GM12864 (cell line): Measurements from ENCODE around the gene KIF1A.

Experiments used
- DNase-seq: peaks from one replicate; pipeline ENCODE4 v3.0.0-alpha.2; 2011; ENCODE audit warnings: low read depth
- H3K4me3 ChIP-seq: 2 replicates; pipeline ENCODE4 v1.5.1; 2011; ENCODE audit warnings: mild to moderate bottlenecking, low read depth, low read length, control low read depth
- CTCF ChIP-seq: IDR thresholded peaks from 2 replicates; pipeline ENCODE4 v1.5.1; 2011; ENCODE audit warnings: low read depth, mild to moderate bottlenecking, moderate library complexity, low read length, control low read depth, inconsistent platforms; ENCODE audit errors: missing control alignments

Gene KIF1A

GRCh38 chr2:240795916-240796510 lies 24.0 kb downstream of the KIF1A start:
- no peak for TF ChIP-seq CTCF
- H3K4me3 ChIP-seq = no peak overlapping the region
- no peak for DNase-seq

GRCh38 chr2:240795454-240795853 lies 24.6 kb downstream of the KIF1A start:
- H3K4me3 ChIP-seq = no peak overlapping the region
- no peak for TF ChIP-seq CTCF
- no peak for DNase-seq

- no peak overlapping the region for H3K4me3 ChIP-seq
- no peak for TF ChIP-seq CTCF
- DNase-seq = no peak
Observed at GRCh38 chr2:240794178-240794721, 25.8 kb downstream of the KIF1A start.

- DNase-seq = no peak
- no peak for TF ChIP-seq CTCF
- H3K4me3 ChIP-seq = no peak overlapping the region
Observed at GRCh38 chr2:240793313-240794177, 26.5 kb downstream of the KIF1A start.

- no peak for DNase-seq
- TF ChIP-seq CTCF = no peak
- no peak overlapping the region for H3K4me3 ChIP-seq
Observed at GRCh38 chr2:240792629-240793312, 27.2 kb downstream of the KIF1A start.

GRCh38 chr2:240791821-240792628 lies 28.0 kb downstream of the KIF1A start:
- DNase-seq = no peak

More at GRCh38 chr2:240791821-240792628, 28.0 kb downstream of the KIF1A start:
- H3K4me3 ChIP-seq = no peak overlapping the region
- no peak for TF ChIP-seq CTCF
